ENCODE data around the gene C1orf21.

C1orf21 gene

DNA sequence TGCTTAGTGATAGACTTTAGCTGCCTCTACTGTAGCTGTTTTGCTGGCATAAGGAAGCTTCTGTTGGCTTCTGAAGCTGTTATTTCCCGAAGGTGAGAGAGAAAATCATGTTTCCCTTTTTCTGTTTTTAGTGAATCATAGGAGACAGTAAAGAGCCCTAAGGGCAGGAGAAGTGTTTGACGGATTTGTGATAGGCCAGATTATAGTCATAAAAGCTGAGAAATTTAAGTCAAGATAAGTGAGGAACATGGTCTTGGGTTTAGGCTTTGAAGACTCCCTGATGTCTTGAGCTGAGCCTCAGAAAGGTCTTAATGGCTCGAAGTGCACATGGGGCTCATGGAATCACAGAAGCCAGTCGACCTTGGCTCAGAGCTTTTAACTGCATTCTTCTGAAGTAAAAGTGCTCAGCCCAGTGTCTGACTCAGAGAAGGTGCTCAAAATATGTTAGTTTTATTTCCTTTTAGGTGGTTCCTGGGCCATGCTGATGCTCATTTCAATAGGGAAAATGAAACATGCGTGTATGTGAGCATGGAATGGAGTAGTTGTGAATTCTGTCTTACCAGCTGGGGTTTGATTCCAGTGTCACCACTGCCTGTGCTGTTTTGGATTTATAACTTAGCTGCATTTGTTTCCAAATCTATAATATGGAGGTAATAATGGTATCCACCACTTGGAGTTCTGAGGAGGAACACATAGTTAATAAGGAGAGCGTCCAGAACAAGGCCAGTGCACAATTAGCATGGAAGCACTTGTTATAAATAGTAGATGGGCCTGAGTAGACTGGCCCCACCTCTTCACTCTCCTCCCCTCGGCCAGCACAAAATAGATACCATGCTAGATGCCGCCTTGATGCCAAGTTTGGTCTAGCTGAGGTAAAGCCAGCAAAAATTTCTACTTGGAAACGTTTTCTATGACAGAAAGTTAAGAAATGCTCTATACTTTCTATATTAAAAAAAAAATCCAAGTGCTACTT is 99.2 kb downstream of the C1orf21 start:
- DNase-seq (ENCODE audit: low spot score): no peak

DNA sequence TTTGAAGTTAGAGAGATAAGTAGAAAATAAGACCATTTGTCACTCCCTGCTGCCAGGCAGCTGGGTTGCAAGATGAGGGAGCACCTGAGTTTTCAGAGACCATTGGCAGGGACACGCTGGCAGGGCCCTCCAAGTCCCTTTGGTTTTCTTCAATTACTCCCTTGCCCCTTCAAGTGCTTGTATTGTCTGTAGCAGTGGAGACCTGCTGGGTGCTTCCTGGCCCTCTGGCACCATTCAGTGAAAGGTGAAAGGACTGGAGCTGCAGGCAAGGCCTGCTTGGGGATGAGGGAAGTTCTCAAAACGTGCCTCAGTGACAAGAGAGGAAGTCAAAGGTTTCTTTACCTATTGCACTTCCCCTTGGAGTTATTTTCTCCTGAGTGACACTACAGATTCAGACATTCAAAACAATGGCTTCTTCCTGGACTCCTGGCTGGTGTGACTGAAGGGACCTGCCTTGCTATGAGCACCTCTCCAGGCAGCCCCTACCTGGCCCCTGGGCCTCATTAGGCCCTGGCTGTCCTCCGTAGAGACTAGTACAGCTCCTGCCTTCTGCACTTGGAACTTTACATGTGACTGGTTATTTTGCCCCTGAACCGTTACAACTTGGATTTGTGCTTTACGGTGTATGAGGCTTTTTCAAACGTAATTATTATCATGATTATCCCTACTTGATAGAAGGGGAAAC is 100.1 kb downstream of the C1orf21 start:
- DNase-seq (ENCODE audit: low spot score): no peak

DNA sequence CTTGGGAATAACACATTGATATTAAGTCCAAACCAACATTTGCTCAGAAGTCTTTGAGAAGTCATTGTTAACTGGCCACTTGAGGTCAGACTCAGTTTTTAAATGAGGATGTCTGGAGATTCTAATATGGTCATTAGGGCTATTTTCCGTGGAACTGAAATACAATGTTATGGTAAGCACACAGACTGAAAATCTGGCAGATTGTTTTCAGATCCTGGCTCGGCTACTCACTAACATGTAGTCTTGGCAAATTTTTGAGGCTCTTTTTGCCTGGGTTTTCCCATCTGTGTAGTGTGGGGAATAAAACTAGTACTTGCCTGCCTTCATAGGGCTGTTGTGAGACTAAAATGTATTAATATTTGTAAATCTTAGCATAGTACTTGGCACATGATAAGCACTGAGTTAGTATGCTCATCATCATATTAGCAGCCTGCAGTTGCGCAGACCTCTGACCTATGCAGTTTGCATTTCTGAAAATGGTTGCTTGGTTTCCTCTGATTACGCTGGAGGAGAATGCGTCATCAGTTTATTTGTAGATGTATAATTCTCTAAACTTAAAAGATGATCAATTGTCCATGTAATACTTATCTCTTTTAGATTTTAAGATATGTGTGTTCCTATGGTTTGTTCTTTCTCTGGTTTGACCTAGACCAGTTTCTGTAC is 100.8 kb downstream of the C1orf21 start:
- no peak for DNase-seq (ENCODE audit: low spot score)

DNA sequence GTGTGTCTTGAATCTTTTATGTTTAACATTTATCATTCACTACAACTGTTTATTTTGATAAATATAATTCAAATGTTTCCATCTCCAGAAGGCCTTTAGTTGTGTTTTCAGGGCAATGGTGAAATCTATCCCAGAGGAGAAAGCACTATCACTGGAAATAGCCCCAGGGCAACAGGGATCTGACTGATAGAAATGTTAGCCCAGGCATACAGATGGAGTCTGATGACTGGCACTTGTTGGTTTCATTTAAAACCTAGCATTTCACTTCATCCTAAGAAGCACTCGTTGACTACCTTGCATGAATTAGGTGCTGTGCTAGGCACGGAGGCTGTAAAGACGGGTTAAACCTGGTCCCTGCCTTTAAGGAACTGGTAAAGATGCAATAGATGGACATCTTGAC is 103.1 kb downstream of the C1orf21 start:
- no peak for DNase-seq (ENCODE audit: low spot score)

DNA sequence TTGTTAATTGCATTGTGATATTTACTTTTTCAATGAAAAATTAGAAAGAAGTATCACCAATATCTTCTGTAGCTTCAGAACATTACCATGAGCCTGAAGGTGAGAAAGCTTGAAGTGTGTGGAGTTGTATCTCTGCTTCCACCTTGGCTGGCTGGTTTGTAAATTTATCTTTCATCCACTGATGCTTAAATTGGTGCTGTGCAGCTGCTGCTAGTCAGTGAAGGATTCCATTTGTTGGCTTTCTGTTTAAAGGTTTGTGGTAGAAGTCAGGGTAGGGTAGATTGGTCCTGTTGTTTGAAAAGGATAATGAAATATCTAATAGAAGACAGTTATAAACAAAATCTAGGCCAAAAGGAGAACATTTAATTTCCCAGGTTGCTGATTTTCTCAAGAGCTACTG is 105.7 kb downstream of the C1orf21 start:
- no peak for DNase-seq (ENCODE audit: low spot score)

DNA sequence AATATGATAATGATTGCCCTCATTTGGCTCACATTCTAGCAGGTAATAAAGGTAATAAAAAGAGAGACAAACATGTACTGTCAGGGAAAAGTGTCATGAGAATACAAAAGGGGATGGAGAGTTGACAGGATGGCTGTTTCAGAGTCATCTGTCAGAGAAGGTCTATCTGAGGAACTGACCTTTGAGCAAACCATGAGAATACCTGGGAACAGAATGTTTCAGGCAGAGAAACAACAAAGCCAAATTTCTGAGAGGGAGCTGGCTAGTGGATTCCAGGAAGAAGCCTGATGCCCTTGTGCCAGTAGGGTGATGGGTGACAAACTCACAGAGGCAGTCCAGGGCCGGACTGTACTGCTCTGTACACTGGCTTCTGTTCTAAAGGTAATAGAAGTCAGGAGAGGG is 107.2 kb downstream of the C1orf21 start:
- DNase-seq (ENCODE audit: low spot score): no peak

DNA sequence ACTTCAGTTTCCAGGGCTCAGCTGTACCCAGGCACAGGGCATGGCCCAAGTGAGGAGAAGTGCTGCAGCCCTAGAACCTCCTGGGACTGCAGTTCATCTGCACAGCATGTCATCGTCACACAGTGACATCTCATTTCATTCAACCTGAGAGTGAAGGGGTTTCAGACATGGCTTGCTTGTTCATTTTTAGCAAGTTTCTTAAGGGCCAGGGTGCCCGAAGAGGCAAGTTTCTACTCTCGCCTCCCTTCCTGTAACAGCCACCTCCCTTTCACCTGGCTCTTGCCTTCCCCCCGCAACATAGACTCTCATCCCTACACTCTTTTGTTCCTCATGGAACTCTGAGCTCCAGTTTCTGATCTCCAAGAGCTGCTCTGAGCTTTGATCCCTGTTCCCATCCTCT is 108.1 kb downstream of the C1orf21 start:
- DNase-seq (ENCODE audit: low spot score): no peak

DNA sequence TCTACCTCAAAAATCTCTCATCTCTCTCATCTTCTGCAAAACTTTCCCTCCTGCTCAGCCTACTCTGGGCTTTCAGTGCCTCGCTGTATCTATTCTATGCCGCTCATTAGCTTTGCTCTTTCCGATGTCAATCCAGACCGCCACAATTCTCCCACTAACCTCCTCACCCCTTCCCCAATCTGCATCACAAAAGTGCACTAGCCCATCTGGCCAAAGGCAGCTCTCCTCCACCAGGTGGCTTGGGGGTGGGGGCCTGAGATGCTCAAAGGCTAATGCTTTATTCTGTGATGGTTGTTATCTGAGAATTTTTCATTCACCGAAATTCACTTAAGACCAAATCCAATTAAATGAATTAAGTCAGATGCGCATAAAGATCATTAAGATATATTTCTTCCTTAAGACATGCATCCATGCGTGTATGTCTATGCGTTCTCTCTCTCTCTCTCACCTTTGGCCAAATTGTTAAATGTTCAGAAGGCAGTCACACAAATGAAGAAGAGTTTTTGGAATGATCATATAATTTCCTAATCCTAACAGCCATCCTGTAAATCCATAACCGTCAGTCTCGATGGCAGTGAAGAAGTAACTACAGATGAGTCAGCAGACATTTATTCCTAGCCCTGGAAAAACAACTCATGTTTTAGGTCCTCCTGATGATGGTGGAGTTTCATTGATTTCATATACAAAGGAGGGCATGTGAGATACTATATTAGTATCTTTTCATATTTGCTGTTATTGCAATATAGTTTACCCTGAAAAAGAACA is 111.3 kb downstream of the C1orf21 start:
- DNase-seq (ENCODE audit: low spot score): no peak

DNA sequence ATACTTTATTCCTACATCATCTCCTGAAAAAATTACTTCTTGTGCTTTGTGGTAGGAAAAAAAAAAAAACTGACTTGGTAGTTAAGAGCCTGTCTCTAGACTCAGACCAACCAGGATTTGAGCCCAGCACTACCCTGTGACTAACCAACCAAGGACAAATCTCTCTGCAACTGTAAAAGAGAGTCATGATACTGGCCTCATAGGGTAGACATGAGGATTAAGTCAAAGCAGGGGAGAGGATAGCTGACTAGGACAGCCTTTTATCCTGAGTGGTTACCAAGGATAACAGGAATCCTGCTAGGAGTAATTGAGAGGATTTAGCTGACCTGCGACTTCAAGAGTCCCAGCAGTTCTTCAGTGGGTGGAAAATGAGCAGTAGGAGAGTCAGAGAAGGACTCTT is 112.8 kb downstream of the C1orf21 start:
- DNase-seq (ENCODE audit: low spot score): no peak

DNA sequence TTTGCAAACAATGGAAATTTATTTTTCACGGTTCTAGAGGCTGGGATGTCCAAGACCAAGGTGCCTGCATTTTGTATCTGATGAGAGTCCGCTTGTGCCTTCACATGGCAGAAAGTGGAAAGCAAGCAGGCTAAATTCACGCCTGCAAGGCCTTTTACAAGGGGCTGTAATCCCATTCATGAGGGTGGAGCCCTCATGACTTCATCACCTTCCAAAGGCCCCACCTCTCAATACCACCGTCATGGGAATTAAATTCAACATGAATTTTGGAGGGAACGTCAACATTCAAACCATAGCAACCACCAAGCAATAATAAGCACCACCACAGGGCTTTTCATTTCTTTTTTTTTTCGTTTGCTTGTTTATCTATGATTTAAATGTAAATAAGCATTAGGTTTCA is 115.3 kb downstream of the C1orf21 start:
- DNase-seq (ENCODE audit: low spot score): no peak

DNA sequence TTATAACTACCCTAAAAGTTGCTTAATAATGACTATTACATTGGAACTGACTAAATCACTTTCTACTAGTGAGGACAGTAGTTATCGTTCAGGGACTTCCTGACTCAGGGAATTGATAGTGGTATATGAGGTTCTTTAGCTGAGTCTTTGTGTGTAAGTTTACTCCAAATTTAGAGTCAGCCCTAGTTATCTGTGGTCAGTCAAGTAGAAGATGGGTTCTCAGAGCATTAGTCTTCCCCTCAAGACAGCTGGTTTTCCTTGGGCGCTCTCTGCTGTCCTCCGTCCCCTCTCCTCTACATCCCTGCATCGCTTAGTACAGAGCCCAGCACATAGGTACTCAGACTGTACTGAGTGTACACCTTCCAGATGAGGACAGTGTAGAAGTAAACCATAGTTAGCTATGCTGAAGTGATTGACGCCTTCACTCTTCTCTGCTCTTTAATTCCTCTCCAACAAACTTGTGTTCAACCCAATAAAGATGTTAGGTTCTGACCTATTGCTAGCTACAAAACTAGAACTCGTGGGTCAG is 116.5 kb downstream of the C1orf21 start:
- no peak for DNase-seq (ENCODE audit: low spot score)

DNA sequence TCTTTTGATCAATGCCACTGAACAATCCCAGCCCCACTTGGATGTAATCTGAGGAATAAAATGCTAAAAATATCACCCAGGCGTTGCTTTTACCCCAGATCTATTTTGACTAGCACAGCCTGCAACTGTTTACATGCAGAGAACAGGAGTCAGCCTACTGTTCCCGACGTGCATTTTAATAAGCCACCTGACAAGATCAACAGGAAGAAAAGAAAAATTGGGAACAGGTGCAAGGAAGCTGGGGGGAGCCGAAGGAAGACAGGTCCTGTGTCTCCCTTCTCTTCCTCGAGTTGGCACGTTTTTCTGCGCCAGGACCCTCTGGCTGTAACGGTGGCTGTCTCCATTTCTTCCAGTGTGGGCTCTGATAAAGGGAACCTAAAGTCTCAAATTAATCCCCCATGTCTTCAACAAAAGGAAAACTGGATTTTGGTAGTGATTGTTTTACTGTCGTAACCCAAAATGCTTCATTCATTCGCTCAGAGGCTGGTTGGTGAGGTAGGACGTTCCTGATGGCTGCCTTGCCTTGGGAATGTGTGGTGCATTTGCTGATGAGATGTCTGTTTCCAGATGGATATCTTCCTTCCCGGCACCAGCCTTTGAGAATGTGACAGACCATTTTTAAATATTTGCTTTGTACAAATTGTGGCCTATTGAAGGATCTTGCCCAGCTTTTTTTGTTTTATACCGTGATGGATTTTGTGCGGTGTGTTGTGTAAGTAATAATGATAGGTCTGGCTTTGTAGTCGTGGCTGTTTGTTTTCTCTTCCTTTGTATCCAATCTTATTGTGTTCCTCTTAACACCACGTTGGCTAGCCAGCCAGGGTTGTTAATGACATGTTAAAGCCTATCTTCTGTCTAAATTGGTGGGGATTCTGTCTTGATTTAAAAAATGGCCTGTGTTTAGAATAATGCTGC is 117.5 kb downstream of the C1orf21 start:
- DNase-seq (ENCODE audit: low spot score): no peak

DNA sequence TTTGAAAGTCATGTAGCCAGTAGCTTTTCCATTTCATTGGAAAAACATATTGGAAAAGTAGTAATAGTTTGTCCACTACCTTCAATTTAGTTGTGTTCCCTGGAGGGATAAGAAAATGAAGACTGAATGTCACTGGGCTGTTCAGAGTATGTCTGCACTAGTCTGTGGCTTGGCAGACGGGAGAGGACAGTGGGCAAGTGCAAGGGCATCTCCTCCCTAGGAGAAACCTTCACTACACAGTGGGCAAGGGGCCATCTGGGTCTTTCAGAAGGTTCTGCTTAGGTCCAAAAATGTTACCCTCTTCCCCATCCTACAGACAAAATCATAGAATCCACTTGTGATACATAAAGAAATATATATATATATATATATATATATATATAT is 118.1 kb downstream of the C1orf21 start:
- DNase-seq (ENCODE audit: low spot score): no peak

DNA sequence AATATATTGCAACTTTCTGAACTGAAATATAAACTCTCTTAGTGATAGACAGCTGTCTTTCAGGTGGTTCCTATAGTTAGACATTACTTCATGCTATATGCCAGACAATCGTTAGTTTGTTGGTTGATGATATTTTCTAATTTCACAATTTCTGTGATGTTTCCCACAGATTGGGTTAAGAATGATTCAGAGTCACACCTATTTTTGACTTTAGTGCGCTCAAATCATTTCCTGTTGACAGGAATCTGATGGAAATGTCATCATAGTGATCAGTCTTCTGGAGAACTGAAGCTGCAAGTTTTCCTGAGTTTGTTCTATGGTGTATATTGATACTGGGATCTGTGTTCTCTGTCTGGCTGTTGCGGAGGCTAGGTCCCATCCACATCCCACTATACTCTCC is 119.7 kb downstream of the C1orf21 start:
- DNase-seq (ENCODE audit: low spot score): no peak

DNA sequence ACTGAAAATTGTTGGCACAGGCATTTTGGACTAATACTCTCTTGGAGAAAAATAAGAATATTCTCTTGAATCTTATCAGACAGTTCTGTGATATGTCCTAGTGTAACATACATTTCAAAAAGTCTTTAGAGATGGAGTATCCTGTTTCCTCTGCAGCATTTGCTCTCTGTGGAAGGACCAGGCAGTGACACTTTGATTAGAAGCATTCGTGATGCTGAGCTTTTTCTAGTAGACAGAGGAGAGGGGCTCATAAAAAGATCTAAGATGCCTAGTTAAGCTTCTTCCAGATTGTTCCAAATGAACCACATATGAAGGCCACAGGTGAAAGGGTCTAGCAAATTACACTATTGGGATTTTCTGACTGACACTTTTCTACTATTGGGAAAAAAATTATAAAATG is 120.3 kb downstream of the C1orf21 start:
- no peak for DNase-seq (ENCODE audit: low spot score)

DNA sequence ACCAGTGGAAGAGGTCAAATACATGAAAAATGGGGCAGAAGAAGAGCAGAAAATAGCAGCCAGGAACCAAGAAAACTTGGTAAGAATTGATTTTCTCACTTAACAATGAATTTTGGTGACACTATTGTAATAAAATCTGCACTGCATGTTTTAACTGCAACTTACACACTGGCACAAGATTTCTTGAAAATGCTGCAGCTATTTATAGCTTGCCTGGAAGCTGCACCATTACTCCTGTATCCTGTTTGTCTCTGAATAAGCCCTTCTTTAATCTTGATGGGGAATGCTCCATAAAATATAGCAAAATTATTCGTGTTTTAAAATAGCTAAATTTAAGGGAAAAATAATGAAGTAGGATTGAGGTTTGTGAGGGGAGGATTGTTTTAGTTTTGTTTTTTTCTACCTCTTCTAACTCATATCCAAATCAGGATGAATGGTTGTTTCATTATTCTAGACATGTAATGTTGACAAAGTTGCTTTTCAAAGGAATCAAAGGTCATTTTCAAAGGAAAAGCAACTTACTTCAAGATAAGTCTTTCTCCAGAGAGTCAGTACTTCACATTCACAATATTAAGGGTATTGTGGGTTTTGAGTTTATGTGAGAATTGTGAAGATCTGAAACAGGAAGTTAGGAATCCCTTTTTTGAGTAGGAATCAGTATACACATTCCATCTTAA is 120.9 kb downstream of the C1orf21 start:
- DNase-seq (ENCODE audit: low spot score): no peak

DNA sequence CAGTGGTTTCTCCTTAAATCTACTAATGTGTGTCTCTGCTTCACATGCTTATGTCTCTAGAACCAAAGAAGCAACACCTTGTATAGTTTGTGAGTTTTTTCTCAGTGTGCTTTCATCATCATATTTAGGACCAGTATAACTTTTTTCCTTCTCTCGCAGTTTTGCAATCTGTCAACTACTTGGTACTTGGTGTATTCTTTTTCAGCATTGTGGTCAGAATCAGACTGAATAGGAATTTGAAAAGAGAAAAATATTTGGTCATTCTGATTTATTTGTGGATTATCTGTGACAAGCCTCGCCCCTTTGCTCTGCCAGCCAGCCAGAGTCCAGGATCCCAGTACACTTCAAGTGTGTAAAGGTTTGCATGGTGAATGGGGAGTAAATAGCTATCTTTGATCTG is 122.3 kb downstream of the C1orf21 start:
- DNase-seq (ENCODE audit: low spot score): no peak

DNA sequence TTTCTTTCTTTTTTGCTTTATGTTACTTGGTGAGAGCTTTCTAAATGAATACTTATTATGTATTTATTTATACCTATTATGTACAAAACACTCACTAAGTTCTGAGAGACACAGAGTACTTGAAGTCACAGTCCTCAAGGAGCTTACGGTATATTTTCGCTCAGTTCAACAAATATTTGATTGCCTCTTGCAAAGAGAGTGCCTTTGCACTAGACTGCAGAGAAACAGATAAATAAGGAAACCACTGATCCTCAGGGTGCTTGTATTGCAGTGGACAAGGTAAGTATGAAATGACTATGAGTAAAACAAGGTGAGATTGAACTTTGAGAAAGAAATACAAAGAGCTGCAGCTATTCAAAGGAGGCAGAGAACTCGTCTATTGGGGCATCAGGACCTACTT is 123.3 kb downstream of the C1orf21 start:
- no peak for DNase-seq (ENCODE audit: low spot score)

DNA sequence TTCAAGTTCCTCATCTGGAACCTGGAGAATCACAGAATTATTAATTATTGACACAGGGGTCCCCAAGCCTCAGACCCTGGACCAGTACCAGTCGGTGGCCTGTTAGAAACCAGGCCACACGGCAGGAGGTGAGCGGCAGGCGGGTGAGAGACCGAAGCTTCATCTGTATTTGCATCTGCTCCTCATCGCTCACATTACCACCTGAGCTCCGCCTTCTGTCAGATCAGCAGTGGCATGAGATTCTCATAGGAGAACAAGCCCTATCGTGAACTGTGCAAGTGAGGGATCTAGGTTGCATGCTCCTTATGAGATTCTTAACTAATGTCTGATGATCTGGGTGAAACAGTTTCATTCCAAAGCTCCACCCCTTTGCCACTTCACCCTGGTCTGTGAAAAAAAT is 125.9 kb downstream of the C1orf21 start:
- no peak for DNase-seq (ENCODE audit: low spot score)

DNA sequence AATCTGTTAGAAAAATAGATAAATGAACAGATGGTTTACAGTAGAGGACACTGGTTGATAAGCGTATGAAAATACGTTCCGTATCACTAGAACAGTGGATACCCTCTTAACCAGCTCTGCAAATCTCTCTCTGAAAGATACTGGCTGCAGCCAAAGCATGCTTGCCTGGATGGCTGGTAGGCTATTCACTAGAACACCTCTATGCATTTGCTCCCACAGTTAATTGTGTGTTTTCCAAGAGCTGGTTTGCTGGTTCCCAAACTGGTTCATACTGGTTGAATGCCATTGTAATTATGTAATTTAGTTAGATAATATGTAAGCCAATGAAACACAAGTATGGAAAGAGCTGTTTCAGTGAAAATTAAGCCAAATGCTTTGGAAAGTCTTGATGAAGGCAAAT is 126.6 kb downstream of the C1orf21 start:
- DNase-seq (ENCODE audit: low spot score): no peak

Data from pons (tissue), 1 donor.